ENCODE measurements around the gene TM4SF18.
"Not testable (repeated sequence)": the region's sequence is repeated elsewhere in the genome, so short reads cannot be mapped to it uniquely, and the experiment has no call there.

TM4SF18 gene

GRCh38 chr3:149333176-149333859, at the start of gene TM4SF18:
Gene TM4SF18 (minus strand): TSS chr3:149333636. CDS start chr3:149333382, 254 bp downstream.
- in situ Hi-C loops (cut with HindIII; ENCODE audit: low sequenced_read_pairs): no loop called here

- in situ Hi-C loops (cut with HindIII; ENCODE audit: low sequenced_read_pairs): no loop called here
Observed at GRCh38 chr3:149382518-149382917, 49.1 kb upstream of the TM4SF18 start.

DNA sequence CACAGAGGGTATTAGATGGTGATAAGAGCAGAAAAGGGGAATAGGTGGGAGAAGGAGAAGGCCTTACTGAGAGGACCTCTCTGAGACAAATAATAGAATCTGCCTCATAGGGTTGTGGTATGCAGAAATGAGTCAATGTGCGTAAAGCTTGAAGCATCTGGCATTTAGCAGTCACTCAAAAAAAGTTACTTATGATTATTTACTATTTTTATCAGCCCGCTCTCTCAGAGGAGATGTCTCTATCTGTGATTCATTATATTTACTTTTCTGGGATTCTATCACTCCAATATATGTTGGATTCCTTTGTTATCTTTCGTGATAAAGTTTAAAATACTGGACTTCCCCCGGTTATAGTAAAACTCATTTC, 48.6 kb upstream of the TM4SF18 start:
- in situ Hi-C loops (cut with HindIII; ENCODE audit: low sequenced_read_pairs): no loop called here

- in situ Hi-C loops (cut with HindIII; ENCODE audit: low sequenced_read_pairs): no loop called here
Observed at GRCh38 chr3:149381173-149382100, 48.0 kb upstream of the TM4SF18 start.

DNA sequence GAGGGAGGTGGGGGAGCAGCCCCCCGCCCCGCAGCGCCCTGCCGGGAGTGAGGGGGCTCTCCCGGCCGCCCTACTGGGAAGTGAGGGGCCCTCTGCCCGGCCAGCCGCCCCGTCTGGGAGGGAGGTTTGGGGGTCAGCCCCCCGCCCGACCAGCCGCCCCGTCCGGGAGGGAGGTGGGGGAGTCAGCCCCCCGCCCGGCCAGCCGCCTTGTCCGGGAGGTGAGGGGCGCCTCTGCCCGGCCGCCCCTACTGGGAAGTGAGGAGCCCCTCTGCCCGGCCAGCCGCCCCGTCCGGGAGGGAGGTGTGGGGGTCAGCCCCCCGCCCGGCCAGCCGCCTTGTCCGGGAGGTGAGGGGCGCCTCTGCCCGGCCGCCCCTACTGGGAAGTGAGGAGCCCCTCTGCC, 46.8 kb upstream of the TM4SF18 start:
- in situ Hi-C loops (cut with HindIII; ENCODE audit: low sequenced_read_pairs): not testable (repeated sequence)

GRCh38 chr3:149378478-149379309, 45.3 kb upstream of the TM4SF18 start:
- in situ Hi-C loops (cut with HindIII; ENCODE audit: low sequenced_read_pairs): loop anchor here (5.0 kb wide), 1 partner anchor 36 kb away; no protein-coding TSS in a partner anchor

GRCh38 chr3:149377408-149378364, 44.2 kb upstream of the TM4SF18 start, which contains the start of gene TM4SF1:
Gene TM4SF1 (minus strand): TSS chr3:149377649. CDS start chr3:149377547, 102 bp downstream.
- in situ Hi-C loops (cut with HindIII; ENCODE audit: low sequenced_read_pairs): loop anchor here (5.0 kb wide), 1 partner anchor 35 kb away; no protein-coding TSS in a partner anchor

GRCh38 chr3:149376718-149377407, 43.4 kb upstream of the TM4SF18 start:
- in situ Hi-C loops (cut with HindIII; ENCODE audit: low sequenced_read_pairs): loop anchor here (5.0 kb wide), 1 partner anchor 35 kb away; no protein-coding TSS in a partner anchor

DNA sequence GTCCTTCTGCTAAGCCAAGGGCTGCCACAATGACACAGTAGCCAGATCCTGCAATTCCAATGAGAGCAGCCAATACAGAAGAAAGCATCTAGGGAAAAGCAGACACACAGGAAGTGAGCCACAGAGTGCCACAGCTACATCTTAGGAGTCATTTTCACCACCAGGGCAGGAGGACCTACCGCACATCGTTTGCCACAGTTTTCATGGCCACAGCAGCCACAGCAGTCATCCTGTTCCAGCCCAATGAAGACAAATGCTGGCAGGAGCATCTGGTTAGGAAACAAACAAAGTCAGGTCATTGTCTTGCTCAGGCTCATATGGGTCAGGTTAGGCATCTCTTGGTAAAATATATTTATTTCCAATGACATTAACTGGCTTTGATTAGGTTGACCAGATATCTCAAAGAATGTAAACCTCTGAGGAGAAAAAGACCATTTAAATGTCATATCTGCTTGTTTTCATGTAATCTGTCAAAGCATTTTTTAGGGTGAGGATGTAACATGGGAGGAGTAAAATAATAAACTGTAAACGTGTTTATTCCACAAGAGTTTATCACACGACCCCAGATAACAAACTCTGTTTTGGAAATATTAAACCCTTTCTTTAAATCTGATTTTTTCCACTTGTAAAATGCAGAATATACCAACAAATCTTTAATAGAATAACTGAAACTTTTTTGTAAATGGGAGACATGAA, 42.2 kb upstream of the TM4SF18 start:
- in situ Hi-C loops (cut with HindIII; ENCODE audit: low sequenced_read_pairs): loop anchor here (5.0 kb wide), 1 partner anchor 33 kb away; no protein-coding TSS in a partner anchor

- in situ Hi-C loops (cut with HindIII; ENCODE audit: low sequenced_read_pairs): loop anchor here (5.0 kb wide), 1 partner anchor 33 kb away; no protein-coding TSS in a partner anchor
Observed at GRCh38 chr3:149374793-149375500, 41.5 kb upstream of the TM4SF18 start.

DNA sequence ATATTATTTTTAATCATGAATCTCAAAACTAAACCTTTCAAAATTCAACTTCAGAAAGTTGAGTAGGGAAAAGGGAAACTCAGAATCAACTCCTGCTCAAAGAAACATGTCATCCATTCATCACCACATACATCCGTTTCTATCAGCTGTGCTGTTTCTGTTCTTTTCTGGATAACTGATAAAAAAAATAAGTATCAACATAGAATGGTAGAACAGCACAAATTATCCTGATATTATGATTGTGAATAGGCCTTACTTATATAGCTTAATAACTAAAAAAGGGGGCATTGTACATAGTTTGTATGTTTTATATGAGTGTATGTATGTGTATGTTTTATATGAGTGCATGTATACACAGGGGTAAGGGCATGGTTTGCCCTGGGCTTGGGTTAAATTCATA, 41.0 kb upstream of the TM4SF18 start:
- in situ Hi-C loops (cut with HindIII; ENCODE audit: low sequenced_read_pairs): no loop called here

DNA sequence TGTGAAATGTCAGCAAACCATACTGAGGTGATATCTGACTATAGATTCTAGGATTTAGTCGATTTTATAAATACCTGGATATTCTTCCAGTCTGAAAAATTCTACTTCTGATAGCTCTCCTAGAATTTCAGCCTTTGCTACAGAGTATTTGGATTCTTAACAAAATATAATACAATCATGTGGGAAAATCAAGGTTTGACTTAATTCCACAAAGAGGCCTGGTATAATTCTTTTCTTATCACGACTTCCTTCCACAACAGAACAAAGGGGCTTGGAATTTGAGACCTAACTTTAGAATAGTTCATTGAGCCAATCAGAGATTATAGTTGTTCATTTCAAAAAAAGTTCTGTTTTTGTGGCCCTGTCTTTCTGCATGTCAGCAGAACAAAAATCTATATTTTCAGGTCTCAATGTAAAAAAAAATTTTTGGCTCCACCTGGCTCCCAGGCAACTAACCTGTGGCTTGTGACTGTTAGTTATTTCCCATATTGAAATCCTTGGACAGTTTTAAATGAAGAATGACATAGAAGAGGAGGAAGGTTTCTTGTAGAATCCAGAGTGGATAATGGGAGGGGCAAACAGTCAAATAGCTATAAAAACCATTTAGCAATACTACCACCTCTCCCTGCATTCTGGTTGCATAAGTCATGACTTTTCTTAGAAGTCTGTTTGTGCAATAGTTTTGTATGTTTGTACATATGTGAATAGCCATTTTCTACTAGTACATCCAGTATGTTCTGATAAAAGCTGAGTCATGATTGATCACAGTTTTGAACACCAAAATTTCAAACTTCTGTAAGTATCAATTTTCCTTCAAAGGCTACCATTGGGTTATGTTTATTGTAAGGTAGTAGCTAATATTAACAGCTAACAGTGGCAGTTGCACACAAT, 40.0 kb upstream of the TM4SF18 start:
- in situ Hi-C loops (cut with HindIII; ENCODE audit: low sequenced_read_pairs): no loop called here

DNA sequence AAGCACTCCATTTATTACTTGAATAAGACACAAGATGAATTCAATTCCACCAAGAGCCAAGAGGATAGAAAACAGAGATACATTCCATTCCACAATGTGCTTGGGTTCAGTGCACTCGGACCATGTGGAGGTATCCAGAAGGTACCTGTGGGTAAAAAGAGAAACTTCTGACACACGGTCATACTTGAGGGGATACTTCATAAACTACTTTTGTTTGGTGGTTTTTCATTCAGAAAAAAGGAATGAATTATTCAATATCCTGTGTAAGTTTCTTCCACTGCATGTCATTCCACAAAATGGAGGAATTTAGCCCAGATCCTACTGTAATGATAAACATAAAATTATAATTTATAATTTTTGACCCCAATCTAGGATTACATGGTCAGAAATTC, 38.3 kb upstream of the TM4SF18 start:
- in situ Hi-C loops (cut with HindIII; ENCODE audit: low sequenced_read_pairs): no loop called here

GRCh38 chr3:149371001-149371722, 37.7 kb upstream of the TM4SF18 start:
- in situ Hi-C loops (cut with HindIII; ENCODE audit: low sequenced_read_pairs): no loop called here

DNA sequence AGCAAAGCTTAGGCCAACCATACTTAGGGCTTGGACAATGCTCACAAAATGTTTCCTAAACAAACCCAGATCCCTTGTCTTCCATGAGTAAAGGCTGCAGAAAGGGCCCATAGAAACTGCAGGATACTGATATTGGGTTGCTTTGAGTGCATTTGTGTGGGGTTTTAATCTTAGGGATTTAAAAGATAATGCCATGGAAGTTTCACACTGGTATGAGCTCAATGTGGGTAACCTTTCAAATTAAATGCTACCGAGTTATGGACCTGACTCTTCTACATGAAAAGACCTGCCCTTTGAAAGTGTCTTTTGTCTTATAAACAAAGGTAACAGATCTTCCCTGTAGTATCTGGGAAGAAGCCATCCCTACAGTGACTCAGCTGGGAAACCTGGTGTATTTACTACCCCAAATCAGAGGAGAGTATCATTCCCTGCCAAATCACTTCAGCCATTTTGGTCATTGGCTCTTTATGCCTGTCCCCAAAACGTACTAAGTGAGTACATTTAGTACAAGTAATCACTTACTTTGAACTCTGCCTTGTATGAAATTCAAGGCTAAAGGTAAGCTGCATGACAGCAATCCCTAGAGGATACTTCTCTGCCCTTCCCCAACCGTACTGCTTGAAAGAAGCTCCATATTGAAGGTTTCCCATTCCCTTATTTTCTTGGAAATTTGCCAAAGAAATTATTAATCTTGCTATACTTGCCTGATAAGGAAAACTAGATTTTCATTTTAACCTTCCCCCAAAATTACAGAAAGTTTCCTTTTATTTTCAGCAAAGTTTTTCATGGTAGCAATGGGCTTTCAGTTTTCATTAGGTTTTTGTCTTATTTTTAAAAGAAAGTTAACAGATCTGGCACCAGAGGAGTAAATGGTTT, 36.8 kb upstream of the TM4SF18 start:
- in situ Hi-C loops (cut with HindIII; ENCODE audit: low sequenced_read_pairs): no loop called here
